Activated T-cell treated with anti-CD3 and anti-CD28 coated beads for 48 hours (primary cell): Measurements from ENCODE around the gene VMP1.

Experiments
- DNase-seq: peaks from one replicate; pipeline ENCODE4 v3.0.0-alpha.2; 2020; ENCODE audit warnings: low read depth

Gene VMP1

GRCh38 chr17:59707149-59707970 is at the start of gene VMP1, which contains the start of gene PTRH2:
Gene VMP1 (plus strand): TSS chr17:59707654. CDS start chr17:59731447, 23,793 bp downstream.
Gene PTRH2 (minus strand): TSS chr17:59707430. CDS start chr17:59697978, 9,452 bp downstream.
- peak; percentile 89 for DNase-seq

- no peak for DNase-seq
These were observed 41.2 kb upstream of the VMP1 start for GRCh38 chr17:59666235-59666634.

GRCh38 chr17:59668816-59669215 is 38.6 kb upstream of the VMP1 start:
- no peak for DNase-seq

GRCh38 chr17:59669411-59669810 is 38.0 kb upstream of the VMP1 start:
- no peak for DNase-seq

- DNase-seq, result no peak
These were observed 37.5 kb upstream of the VMP1 start for GRCh38 chr17:59669944-59670343.

- DNase-seq, result no peak
These were observed 36.1 kb upstream of the VMP1 start for GRCh38 chr17:59671386-59671785.

GRCh38 chr17:59675231-59675630 is 32.2 kb upstream of the VMP1 start:
- DNase-seq, result no peak

GRCh38 chr17:59676716-59677115 is 30.7 kb upstream of the VMP1 start:
- no peak for DNase-seq

GRCh38 chr17:59678918-59679317 is 28.5 kb upstream of the VMP1 start:
- no peak for DNase-seq

- no peak for DNase-seq
These were observed 27.1 kb upstream of the VMP1 start for GRCh38 chr17:59680314-59680713.

- no peak for DNase-seq
These were observed 24.2 kb upstream of the VMP1 start for GRCh38 chr17:59683283-59683682.

GRCh38 chr17:59684967-59685366 is 22.5 kb upstream of the VMP1 start:
- no peak for DNase-seq

GRCh38 chr17:59688008-59688407 is 19.4 kb upstream of the VMP1 start:
- DNase-seq, result no peak

- no peak for DNase-seq
These were observed 19.0 kb upstream of the VMP1 start for GRCh38 chr17:59688496-59688895.

- no peak for DNase-seq
These were observed 13.9 kb upstream of the VMP1 start for GRCh38 chr17:59693582-59693981.

- no peak for DNase-seq
These were observed 13.1 kb upstream of the VMP1 start for GRCh38 chr17:59694344-59694743.

- no peak for DNase-seq
These were observed 11.3 kb upstream of the VMP1 start for GRCh38 chr17:59695945-59696681.

- DNase-seq, result no peak
These were observed 10.7 kb upstream of the VMP1 start for GRCh38 chr17:59696682-59697277.

- DNase-seq, result no peak
These were observed 9.3 kb upstream of the VMP1 start for GRCh38 chr17:59698143-59698542.

- no peak for DNase-seq
These were observed 8.2 kb upstream of the VMP1 start for GRCh38 chr17:59699218-59699617.

GRCh38 chr17:59699786-59700185 is 7.7 kb upstream of the VMP1 start:
- DNase-seq, result no peak

GRCh38 chr17:59702304-59702703 is 5.2 kb upstream of the VMP1 start:
- no peak for DNase-seq

- DNase-seq, result no peak
These were observed 547 bp downstream of the VMP1 start for GRCh38 chr17:59707971-59708430.
